ENCODE data around the gene NUDT13. TPM values are rescaled to one million over a fixed set of nuclear protein-coding genes. Genes with fewer than 3 reads are reported as not detected.
"Not testable (repeated sequence)": the region's sequence is repeated elsewhere in the genome, so short reads cannot be mapped to it uniquely, and the experiment has no call there.

The NUDT13 gene
- total RNA-seq, 6 experiments from 2014 or later: 1.8 to 4.2 (median 2.1) TPM

DNA sequence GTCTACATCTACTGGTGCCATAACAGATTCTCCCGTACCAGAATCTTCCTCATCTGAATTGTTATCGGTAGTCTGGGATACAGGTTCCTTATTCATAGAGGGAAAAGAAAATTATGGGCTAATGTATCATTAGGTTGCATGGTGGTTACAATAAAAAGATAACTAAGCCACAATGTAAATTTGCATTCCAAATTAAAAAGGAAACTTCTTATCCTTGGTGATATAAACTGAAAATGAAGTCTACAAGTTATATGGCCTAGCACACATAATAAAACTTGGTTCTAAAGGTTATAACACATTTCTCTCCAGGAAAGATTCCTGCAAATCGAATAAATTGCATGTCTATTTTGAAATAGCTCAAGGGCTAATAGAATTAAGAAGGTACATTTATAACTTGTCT lies 24.5 kb downstream of the NUDT13 start:
- TF ChIP-seq, protein P1, sequence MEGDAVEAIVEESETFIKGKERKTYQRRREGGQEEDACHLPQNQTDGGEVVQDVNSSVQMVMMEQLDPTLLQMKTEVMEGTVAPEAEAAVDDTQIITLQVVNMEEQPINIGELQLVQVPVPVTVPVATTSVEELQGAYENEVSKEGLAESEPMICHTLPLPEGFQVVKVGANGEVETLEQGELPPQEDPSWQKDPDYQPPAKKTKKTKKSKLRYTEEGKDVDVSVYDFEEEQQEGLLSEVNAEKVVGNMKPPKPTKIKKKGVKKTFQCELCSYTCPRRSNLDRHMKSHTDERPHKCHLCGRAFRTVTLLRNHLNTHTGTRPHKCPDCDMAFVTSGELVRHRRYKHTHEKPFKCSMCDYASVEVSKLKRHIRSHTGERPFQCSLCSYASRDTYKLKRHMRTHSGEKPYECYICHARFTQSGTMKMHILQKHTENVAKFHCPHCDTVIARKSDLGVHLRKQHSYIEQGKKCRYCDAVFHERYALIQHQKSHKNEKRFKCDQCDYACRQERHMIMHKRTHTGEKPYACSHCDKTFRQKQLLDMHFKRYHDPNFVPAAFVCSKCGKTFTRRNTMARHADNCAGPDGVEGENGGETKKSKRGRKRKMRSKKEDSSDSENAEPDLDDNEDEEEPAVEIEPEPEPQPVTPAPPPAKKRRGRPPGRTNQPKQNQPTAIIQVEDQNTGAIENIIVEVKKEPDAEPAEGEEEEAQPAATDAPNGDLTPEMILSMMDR (IDR thresholded peaks at IDR 0.05): no peak
- TF ChIP-seq POLR2A (IDR thresholded peaks at IDR 0.05): no peak
- Histone ChIP-seq H3K27ac (no peak overlapping the region), H3K4me3 (no peak overlapping the region), H3K36me3 (peaks cover 0 to 62% (median 16%) of the 10 kb centered on the region in 4 donors), H3K27me3 (no peaks in the 10 kb centered on the region), H3K4me1 (peaks cover 0 to 34% (median 11%) of the 10 kb centered on the region in 4 donors), H3K9me3 (no peaks in the 10 kb centered on the region)
- intact Hi-C loops (cut with DNase I): no loop called here
- DNase-seq (no peak), ATAC-seq (no peak)
- WGBS (ENCODE audit: insufficient coverage, low coverage, low lambda C conversion rate, missing lambda C conversion rate): 87% methylated on average over 3 of the region's 3 CpGs

DNA sequence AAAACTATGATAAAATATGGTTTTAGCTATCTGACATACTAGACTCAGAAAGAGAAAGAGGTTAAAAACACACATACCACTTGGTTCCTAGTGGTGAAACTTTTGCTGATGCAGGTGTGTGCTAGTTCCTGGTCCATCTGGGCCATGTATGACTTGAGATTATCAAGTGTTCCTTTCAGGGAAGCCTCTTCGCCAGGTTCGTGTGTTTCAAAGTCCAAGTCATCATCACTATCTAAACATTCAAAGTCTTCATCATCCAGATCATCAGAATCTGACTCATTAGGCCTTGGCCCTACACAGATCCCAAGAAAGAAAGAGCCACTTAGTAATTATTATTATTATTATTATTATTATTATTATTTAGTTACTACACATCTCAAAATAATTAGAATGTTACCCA lies 26.4 kb downstream of the NUDT13 start:
- TF ChIP-seq POLR2A (IDR thresholded peaks at IDR 0.05): no peak
- TF ChIP-seq, protein P1 (IDR thresholded peaks at IDR 0.05): no peak
- peaks cover 0 to 71% (median 16%) of the 10 kb centered on the region in 4 donors for H3K36me3 ChIP-seq
- H3K9me3 ChIP-seq: no peaks in the 10 kb centered on the region
- H3K27me3 ChIP-seq: no peaks in the 10 kb centered on the region
- 62% methylated on average over 2 of the region's 2 CpGs for WGBS (ENCODE audit: insufficient coverage, low coverage, low lambda C conversion rate, missing lambda C conversion rate)
- no peak overlapping the region for H3K4me3 ChIP-seq
- ATAC-seq: no peak
- peaks cover 0 to 28% (median 9%) of the 10 kb centered on the region in 4 donors for H3K4me1 ChIP-seq
- no peak overlapping the region for H3K27ac ChIP-seq
- intact Hi-C loops (cut with DNase I): no loop called here
- DNase-seq: no peak

DNA sequence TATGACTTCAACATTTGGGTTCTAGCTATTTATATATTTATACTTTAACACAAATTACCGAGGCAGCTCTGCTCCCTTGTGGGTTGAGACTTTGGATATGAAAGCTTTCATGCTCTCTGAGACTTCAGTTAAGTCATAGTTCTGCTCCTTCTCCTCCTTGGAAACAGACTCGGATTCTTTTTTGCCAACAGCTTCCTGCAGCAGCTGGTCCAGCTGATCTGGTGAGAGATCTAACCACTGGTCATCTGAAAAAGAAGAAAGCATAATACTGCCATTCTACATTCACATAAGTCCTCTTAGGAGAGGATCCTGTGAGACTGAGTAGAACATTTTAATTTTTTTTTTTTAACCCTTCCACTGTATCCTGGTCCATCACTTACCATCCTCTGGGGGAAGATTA lies 29.0 kb downstream of the NUDT13 start:
- DNase-seq (no peak), ATAC-seq (no peak)
- intact Hi-C loops (cut with DNase I): no loop called here
- TF ChIP-seq, protein P1 (IDR thresholded peaks at IDR 0.05): no peak
- no peak for TF ChIP-seq POLR2A (IDR thresholded peaks at IDR 0.05)
- Histone ChIP-seq H3K27me3 (no peaks in the 10 kb centered on the region), H3K4me1 (peaks cover 0 to 3% (median 0%) of the 10 kb centered on the region in 4 donors), H3K9me3 (no peaks in the 10 kb centered on the region), H3K36me3 (peaks cover 0 to 83% (median 15%) of the 10 kb centered on the region in 4 donors), H3K27ac (no peak overlapping the region), H3K4me3 (no peak overlapping the region)
- WGBS (ENCODE audit: insufficient coverage, low coverage, low lambda C conversion rate, missing lambda C conversion rate): 78% methylated on average over 2 of the region's 2 CpGs

DNA sequence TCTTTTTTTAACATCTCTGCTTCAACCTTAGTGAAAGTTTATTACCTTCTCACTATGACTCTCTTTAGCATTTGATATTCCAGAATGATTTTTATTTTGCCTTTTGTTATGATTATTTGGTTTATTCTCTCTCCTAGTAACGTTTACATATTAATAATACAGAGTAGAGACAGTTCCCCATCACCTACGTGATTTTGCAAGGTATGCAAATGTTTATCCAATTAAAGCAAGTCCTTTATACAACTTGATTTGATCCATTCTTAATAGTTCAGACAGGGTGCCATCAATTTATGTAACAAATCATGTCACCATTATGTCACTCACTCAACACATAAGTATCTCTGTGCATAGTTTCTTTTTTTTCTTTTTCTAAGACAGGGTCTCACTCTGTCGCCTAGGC lies 31.3 kb downstream of the NUDT13 start:
- H3K9me3 ChIP-seq: no peaks in the 10 kb centered on the region
- TF ChIP-seq, protein P1 (IDR thresholded peaks at IDR 0.05): no peak
- no peak for TF ChIP-seq POLR2A (IDR thresholded peaks at IDR 0.05)
- no peak overlapping the region for H3K27ac ChIP-seq
- ATAC-seq (no peak), DNase-seq (no peak)
- no peaks in the 10 kb centered on the region for H3K27me3 ChIP-seq
- intact Hi-C loops (cut with DNase I): no loop called here
- WGBS (ENCODE audit: insufficient coverage, low coverage, low lambda C conversion rate, missing lambda C conversion rate): 95% methylated on average over 3 of the region's 3 CpGs
- H3K4me1 ChIP-seq: no peaks in the 10 kb centered on the region
- H3K4me3 ChIP-seq: no peak overlapping the region
- H3K36me3 ChIP-seq: peaks cover 4 to 84% (median 19%) of the 10 kb centered on the region in 4 donors

DNA sequence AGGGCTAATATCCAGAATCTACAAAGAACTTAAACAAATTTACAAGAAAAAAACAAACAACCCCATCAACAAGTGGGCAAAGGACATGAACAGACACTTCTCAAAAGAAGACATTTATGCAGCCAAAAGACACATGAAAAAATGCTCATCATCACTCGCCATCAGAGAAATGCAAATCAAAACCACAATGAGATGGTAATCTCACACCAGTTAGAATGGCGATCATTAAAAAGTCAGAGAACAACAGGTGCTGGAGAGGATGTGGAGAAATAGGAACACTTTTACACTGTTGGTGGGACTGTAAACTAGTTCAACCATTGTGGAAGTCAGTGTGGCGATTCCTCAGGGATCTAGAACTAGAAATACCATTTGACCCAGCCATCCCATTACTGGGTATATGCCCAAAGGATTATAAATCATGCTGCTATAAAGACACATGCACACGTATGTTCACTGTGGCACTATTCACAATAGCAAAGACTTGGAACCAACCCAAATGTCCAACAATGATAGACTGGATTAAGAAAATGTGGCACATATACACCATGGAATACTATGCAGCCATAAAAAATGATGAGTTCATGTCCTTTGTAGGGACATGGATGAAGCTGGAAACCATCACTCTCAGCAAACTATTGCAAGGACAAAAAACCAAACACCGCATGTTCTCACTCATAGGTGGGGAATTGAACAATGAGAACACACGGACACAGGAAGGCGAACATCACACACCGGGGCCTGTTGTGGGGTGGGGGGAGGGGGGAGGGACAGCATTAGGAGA lies 40.6 kb downstream of the NUDT13 start:
- intact Hi-C loops (cut with DNase I); ATAC-seq; H3K9me3 ChIP-seq; H3K27me3 ChIP-seq; H3K4me3 ChIP-seq; H3K27ac ChIP-seq; DNase-seq; H3K4me1 ChIP-seq: not testable (repeated sequence)
- 98% methylated on average over 4 of the region's 8 CpGs for whole genome bisulfite sequencing (ENCODE audit: insufficient coverage, low coverage, low lambda C conversion rate, missing lambda C conversion rate)
- H3K36me3 ChIP-seq: peaks cover 0 to 71% (median 18%) of the 10 kb centered on the region in 4 donors

Data from right lobe of liver (tissue), 6 donors.